HG03571 (cell line): ENCODE data around the gene PNPLA7.
"Not testable (repeated sequence)": the region's sequence is repeated elsewhere in the genome, so short reads cannot be mapped to it uniquely, and the experiment has no call there.

ENCODE experiments used
- ATAC-seq: cut with Tn5 transposase; IDR thresholded peaks from one replicate; pipeline ENCODE4 v1.9.1; 2021; ENCODE audit not compliant: unreplicated experiment

PNPLA7 gene

DNA sequence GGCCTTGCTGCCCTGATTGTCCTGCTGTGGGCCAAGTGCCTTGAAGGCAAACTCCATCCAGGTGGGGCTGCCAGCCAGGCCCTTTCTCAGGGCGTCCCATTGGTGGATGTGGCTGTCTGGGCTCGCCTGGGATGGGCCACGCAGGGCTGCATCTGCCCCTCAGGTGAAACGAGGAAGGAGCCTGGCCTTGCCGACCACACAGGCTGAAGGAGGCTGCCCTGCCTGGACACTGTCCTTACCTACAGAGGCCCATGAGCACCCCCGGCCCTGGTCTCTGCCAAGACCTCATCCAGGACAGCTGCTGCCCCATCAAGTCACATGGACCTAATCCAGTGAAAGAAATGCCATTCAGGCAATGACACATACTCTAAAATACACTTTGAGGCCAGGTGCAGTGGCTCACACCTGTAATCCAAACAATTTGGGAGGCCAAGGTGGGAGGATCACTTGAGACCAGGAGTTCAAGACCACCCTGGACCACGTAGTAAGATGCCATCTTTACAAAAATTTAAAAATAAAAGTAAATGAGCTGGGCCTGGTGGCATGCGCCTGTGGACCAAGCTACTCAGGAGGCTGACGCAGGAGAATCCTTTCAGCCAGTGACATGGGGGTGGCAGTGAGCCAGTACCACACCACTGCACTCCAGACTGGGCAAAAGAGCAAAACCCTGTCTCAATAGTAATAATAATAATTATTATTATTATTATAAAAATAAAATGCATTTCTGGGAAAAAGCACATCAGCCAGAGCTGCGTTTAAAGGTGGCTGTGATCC, 33.9 kb downstream of the PNPLA7 start:
- ATAC-seq = no peak

GRCh38 chr9:137515338-137515724, 34.9 kb downstream of the PNPLA7 start:
- no peak for ATAC-seq

DNA sequence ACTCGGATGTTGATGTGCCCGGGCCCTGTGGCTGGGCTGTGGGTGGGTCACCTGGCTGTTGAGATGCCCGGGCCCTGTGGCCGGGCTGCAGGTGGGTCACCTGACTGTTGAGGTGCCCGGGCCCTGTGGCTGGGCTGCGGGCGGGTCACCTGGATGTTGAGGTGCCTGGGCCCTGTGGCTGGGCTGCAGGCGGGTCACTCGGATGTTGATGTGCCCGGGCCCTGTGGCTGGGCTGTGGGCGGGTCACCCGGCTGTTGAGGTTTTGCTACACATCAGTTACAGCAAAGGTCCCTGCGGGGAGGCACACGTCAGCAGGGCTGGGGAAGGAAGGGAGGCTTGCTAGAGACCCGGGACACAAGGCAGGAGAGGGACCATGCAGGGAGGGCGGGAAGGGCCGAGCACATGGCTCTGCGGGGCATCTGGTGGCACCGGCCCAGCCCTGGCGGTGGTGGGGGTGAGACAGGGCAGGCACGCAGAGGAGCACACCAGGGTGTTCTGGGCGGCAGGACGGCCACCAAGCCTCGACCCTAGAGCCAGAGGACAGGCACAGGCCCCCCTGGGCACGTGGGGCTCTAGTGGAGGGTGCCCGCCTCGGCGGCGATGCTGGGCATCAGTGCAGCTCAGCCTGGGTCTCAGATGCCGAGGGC, 35.4 kb downstream of the PNPLA7 start:
- ATAC-seq = no peak

DNA sequence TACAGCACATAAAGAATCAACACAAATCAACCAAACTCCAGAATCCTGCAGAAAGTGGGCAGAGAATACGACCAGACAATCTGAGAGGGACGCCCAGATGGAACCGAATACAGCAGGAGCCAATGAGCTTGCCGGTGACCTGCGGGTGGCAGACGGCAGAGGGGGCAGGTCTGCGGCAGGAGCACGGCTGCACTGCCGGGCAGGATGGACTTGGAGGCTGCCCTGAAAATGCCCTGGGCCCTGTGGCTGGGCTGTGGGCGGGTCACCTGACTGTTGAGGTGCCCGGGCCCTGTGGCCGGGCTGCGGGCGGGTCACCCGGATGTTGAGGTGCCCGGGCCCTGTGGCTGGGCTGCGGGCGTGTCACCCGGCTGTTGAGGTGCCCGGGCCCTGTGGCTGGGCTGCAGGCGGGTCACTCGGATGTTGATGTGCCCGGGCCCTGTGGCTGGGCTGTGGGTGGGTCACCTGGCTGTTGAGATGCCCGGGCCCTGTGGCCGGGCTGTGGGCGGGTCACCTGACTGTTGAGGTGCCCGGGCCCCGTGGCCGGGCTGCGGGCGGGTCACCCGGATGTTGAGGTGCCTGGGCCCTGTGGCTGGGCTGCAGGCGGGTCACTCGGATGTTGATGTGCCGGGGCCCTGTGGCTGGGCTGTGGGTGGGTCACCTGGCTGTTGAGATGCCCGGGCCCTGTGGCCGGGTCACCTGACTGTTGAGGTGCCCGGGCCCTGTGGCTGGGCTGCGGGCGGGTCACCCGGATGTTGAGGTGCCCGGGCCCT, 36.2 kb downstream of the PNPLA7 start:
- not testable (repeated sequence) for ATAC-seq

DNA sequence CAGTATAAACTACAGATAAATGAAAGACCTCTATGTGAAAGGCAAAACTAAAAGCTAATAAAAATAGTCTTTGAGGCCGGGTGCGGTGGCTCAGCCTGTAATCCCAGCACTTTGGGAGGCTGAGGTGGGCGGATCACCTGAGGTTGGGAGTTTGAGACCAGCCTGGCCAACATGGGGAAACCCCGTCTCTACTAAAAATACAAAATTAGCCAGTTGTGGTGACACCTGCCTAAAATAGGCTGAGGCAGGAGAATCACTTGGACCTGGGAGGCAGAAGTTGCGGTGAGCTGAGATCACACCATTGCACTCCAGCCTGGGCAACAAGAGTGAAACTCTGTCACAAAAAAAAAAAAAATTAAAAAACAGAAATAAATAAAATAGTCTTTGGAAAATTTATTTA, 37.1 kb downstream of the PNPLA7 start:
- not testable (repeated sequence) for ATAC-seq

DNA sequence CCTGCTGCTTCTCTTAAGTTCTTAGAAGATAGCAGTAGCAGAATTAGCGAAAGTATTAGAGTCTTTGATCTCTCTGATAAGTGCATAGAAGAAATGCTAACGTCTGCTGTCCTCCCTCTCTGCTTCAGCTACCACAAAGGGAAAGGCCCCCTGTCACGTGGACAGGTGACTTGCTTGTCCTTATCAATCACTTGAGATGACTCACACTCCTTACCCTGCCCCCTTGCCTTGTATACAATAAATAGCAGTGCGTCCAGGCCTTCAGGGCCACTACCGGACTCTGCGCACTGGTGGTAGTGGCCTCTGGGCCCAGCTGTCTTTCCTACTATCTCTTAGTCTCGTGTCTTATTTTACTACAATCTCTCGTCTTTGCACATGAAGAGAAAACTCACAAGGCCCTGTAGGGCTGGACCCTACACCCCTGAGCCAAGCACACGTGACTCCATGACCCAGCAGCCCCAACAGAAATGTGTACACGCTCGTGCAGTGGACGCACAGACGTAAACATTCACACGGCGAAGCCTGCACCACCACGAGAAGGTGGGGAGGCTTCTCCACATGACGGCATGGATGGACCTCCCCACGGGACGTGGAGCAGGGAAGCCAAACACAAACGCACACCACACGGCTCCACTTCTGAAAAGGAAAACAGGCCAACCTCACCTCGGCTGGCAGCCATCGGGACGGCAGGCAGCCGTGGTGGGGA, 38.3 kb downstream of the PNPLA7 start:
- no peak for ATAC-seq

DNA sequence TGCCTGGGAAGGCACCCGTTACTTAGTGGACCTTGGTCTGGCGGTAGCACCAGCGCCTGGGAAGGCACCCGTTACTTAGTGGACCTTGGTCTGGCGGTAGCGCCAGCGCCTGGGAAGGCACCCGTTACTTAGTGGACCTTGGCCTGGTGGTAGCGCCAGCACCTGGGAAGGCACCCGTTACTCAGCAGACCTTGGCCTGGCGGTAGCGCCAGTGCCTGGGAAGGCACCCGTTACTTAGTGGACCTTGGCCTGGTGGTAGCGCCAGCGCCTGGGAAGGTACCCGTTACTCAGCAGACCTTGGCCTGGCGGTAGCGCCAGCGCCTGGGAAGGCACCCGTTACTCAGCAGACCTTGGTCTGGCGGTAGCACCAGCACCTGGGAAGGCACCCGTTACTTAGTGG, 39.1 kb downstream of the PNPLA7 start:
- not testable (repeated sequence) for ATAC-seq

- ATAC-seq = no peak
These were observed 41.0 kb downstream of the PNPLA7 start for GRCh38 chr9:137509198-137509597.

GRCh38 chr9:137506702-137507171, 43.5 kb downstream of the PNPLA7 start:
- no peak for ATAC-seq

DNA sequence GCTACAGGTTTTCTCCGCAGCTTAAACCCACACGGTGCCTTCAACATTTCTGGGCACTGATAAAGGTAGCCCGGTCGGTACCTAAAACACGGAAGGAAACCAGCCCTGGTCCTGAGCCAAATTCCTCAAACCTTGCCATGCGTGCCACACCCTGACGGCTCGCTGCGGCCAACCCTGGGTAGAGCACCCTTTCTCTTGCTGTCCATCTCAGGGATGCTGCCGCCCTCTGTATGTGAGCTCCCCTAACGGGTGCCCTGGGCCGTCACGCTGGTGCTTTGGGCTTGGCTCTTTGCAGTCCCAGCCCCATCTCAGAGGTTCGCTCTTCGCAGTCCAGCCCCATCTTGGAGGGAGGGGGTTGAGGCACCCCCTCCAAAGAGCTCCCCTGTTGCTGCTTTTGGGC, 43.9 kb downstream of the PNPLA7 start:
- ATAC-seq = no peak

DNA sequence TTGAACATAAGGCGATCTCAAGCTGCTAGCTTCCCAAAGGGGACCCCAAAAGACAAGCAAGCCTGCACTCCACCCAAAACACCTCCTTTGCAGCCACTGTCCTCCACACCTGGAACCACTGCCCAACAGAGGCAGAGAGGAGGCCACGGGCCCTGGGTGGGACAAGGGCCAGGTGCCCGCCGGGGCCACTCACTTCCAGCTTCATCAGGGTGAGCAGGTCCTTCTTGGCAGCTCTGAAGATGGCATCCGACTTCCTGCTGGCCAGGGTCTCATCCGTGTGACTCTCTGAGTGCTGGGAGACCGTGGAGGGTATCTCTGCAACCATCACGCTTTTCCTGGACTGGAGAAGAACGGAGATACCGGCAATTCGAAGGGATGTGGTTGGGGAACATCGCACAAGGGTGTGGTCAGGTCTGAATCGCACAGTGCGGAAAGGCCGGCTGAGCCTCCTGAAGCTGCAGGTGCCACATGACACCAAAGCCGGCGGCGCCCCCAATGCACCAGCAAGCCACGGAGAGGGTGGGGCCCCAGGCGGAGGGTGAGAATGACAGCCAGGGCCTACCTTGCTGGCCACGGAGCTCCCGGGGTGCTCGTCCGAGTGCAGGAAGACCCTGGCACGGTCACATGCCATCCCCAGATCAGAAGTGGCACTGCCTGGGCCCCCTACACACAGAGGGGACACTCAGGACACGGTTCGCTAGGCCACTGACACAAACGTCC, 44.6 kb downstream of the PNPLA7 start:
- ATAC-seq = no peak

DNA sequence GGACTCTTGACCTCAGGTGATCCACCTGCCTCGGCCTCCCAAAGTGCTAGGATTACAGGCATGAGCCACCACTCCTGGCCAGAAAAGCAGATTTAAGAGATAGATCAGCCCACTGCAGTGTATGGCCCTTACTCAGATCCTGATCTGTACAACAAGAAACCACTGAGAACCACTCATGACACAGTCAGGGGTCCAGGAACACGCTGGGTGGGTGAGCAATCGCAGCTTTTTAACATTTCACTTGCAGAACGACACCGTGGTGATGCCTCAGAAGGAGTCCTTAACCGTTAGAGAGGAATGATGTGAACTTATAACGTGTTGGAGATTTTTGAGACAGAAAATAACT, 45.8 kb downstream of the PNPLA7 start:
- no peak for ATAC-seq

DNA sequence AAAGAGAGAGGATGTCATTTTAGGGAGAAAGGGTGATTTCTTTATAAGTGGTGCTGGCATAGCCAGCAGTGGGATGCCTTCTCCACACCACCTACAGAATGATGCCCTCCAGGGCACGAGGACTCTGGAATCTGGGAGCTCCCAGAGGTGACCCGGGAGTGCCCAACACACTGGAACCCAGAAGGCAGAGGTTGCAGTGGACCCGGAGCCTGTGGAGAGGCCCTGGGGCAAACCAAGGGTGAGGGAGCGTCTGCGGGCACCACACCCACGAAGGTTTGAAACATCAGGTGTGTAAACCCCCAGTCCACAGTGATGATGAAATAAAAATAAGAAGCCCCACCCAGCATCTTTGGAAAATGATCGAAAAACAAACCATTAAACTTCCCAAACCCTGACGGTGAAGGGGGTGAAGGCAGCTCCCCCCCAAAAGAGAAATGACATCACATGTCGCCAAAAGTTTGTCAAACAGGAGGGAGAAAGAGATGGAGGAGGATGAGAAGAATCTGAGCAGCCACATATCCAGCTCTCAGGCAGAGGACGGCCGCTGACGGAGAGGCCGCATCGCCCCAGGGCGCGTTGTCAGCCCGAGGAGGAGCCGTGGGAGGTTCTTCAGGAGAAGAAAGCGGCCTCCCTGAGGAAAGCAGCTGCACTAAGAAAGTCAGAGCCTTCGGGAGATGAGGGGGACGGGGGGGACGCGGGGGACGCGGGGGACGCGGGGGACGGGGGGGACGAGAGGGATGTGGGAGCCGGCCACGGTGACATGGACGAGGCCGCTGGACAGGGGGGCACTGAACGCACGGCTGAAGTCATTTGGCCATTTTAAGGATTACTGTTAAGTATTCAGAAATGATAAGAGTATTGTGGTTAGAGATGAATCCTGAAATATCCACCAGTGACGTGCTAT, 47.9 kb downstream of the PNPLA7 start:
- no peak for ATAC-seq

DNA sequence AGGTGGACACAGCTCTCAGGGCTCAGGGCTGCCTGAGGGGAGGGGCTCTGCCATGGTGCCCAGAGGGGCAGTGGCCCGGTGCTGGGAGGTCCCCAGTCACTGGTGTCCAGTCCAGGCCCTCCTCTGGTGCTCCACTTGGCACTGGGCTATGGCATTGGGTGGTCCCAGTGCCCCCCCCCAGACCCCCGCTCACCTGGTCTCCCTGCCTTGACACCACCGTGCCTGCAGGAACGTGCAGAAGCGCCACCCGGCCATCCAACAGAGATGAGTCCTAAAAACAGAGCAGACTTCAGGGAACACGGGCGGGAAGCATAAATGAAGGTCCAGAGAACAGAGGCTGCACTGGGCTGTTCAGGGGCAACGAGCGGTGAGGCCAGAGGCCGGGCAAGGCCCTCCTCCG, 48.7 kb downstream of the PNPLA7 start:
- no peak for ATAC-seq

- no peak for ATAC-seq
These were observed 49.4 kb downstream of the PNPLA7 start for GRCh38 chr9:137500666-137501397.

DNA sequence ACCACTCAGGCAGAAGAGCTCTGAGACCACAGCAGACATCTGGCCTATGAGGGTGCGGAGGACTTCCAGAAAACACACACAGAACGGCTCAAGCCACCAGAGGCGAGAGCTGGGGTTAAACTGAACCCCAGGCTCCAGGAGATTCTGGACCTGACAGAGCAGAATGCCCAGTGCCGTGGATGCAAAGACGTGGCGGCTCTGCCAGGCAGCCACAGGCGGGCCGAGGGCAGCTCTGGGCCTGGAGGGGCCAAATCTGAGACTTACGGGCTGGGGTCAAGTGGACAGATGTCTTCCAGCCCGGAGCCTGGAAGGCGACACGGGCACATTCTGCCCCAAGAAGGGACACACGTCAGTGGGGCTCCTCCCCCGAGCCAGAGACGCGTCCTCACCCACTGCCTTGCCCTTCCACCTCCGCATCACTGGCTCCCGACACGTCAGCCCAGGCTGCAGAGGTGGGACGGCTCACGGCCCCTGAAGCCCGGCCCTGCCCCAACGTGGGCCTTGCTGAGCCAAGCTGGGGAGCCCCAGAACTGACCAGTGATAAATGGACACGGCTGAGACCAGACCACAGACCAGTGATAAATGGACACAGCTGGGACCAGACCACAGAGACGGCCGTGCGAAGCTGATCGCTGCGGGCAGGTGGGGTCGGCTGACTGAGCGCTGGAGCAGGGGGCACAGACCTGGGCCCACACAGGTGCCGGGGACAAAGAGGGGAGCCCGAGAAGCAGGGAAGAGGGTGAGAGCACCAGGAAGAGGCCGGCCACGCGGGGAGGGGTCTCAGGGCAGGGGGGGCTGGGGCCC, 50.1 kb downstream of the PNPLA7 start:
- ATAC-seq = no peak

GRCh38 chr9:137499416-137499815, 50.8 kb downstream of the PNPLA7 start:
- ATAC-seq = no peak

- ATAC-seq = no peak
These were observed 51.5 kb downstream of the PNPLA7 start for GRCh38 chr9:137498720-137499150.
